ENCODE data around the gene PIM3.
A peak's percentile ranks its signal among the peaks of the same experiment; 100 is the strongest.

The PIM3 gene

DNA sequence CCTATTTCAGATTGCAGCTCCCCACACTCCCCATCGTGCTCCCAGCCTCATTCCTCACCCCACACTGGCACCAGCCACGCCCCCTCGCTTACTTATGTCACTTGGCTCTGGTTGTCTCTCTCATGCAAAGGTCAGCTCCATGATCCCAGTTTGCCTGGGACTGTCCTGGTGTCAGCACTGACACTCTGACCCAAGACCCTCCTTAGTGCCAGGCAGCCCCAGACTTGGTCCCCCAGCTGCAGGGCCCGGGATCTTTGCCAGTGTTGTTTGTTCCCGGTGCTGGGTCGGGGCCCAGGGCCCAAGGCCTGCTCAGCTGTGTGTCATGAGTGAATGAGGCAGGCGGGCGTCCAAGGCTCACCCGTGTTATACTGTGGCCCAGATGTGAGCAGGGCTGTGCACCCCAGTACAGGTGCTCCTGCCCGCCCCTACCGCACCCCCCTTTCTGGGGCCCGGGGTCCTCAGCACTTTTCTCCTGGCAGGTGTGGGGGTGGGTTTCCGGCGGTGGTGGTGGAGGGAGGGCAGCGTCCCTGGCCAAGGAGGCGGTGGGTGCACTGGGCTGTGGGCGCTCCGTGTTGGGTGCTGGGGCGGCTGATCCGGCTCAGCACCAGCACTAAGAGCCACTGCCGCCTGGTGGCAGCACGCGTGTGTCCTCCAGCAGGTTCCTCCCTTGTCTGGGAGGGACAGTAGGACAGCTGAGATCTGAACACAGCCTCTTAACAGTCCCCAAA, 32.5 kb downstream of the PIM3 start:
- peak; percentile 53 for DNase-seq

DNA sequence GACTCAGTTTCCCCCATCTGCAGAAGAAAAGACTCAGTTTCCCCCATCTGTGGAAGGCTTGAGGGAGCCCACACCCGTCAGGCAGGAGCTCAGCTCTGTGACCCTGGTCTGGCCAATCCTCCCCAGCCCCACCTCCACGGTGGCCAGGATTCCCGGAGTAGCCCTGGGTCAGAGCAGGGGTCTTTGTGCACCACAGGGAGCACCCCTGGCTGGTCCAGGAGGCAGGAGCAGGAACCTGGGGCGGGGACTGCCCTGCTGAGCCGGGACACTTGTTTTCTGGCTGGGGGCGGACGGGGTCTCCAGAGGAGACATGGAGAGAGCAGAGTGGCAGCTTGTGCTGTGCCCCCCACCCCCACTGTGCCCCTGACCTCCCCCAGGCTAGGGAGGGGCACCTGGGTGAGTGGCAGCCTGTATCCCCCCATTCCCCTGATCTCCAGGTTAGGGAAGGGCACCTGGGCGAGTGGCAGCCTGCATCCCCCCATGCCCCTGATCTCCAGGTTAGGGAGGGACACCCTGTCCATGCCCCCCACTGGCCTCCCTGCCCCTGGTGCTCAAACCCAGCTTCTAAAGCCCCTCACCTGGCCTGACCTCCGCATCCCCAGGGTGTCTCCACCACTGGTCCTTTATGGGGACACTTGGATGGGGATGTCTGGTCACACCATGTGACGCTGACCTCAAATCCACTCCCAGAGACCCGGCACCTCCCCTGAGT, 33.2 kb downstream of the PIM3 start:
- DNase-seq: no peak

DNA sequence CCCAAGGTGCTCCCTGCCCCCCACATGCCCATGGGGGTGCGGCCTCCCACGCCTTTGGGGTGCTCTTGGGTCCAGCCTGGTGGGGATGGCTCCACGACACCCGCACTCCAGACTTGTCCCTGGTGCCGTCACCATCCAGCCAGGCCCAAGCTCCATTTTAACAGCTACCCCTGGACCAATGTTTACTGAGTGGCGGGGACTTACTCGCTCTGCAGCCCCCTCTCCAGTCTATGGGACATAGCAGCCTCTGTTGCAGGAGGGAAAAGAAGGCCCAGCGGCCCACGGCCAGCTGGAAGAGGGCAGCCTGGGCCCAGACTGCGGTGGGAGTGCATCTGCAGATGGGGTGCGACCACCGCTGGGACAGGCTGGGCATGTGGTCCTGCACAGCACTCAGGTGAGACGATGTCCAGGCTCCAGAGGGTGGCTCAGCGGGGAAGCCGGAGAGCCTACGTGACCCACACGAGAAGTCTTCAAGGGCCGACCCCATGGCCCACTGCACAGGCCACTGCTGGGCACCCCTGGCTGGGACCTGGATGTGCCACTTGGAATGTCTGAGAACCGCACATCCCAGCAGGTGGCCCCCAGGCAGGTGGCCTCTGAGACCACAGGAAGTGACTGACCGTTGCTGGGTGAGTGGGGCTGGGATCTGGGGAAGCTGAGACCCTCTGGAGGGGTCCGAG, 33.9 kb downstream of the PIM3 start:
- no peak for DNase-seq

DNA sequence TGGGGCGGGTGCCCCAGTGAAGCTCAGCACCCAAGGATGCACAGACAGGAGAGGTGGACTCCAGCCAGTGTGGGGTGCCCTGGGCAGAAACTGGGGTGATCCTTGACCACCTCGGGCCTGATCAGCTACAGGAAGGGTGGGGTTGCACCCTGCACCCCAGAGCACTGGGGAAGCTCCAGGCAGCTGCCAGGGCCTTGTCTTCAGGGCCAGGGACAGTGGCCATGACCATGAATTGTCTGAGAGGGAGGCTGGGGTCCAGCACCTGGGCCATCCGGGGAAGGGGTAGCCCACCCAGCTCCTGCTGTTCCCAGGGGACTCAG, 34.4 kb downstream of the PIM3 start:
- DNase-seq: no peak

DNA sequence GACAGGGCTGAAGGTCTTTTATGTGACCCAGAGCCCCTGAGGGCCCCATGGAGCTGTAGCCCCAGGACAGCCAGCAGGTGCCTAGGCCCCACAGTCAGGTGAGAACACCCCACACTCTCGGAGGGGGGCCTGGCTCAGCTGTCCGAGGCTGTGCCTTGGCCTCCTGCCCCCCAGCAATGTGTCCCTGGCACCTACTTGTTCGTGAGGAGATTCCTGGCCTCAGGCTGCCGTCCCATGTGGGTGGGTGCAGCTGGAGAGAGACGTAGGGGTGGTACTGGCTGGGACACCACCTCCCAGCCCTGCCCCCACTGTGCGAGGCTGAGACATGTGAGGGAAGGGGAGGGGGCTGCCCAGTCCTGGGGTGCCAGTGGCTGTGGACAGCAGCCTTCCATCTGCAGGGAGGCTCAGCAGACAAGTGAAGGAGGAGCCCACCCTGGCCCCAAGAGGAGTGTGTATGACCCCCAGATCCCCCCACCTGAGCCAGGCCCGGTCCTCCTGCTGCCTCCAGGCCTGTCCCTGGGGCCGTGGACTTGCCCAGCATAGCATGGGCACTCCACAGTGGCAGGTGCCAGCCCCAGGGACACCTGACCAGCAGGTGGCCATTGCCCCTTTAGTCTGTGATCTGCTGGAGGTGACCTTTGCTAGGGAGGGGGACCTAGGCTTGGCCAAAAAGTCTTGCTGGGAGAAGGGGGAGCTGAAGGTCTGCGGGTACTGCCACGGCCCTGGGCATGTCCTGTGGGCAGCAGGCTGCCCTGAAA, 35.0 kb downstream of the PIM3 start:
- no peak for DNase-seq

DNA sequence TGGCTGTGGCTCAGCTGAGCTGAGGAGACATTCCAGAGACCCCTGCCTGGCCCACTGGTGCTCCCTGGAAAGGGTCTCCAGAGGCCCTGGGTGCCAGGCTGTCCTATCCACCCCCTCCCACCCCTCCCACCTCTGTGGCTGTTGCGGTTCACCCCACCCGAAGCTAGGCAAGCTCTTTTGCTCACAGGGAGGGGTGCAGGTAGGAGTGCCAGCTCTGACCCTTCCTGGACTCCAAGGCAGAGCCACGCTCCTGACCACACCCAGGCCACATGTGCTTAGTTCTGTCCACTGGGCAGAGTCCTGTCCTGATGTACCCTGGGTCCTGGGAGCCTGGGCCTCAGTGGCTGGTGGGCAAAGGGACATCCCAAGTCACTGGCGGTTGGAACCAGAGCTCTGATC, 35.5 kb downstream of the PIM3 start:
- no peak for DNase-seq

DNA sequence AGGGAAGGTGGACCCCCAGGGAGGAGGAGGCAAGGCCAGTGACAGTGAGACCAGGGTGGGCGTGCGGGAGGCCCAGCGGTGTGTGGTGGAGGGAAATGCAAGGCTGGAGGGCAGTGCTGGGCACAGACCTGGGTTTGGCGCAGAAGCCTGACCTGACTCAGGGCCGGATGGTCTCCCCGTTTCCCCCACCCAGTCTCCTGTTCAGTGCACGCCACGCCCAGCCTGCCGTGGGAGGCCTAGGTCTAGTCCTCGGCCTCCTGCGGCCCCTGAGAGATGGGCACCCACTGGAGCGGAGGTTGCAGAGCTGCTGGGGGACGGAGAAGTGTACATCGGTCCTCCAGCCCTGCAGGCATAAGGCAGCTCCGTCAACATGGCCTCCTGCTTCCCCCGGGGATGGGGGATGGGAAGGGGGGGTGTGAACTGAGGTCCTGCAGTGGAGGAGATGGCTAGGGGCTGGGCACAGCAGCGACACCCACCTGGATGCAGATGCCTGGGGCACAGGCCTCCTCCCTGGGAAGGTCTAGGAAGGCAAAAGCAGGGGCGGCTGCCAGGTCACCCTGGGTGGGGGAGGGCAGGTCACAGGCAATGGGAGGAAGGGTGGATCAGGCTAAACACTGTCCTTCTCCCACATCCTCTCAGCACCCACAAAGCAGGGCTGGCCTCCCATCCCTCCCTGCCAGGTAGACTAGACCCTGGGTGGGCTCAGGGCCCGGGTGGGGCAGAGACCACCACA, 36.1 kb downstream of the PIM3 start:
- no peak for DNase-seq

DNA sequence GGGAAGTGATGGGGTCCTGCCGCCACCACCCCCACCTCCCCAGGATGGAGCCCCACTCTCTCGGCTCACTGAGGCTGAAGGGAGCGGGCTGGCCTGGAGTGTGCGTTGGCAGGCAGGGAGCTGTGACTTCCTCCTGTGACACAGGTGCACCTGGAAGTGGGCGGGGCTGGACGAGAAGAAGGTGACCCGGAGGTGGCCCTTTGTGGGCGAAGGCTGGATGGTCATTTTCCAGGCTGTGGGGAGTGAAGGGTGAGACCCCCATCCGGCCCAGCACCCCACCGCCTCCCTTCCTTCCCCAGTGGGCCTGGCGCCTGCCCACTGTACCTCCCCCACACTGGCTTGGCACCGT, 36.7 kb downstream of the PIM3 start:
- DNase-seq: peak; percentile 15

DNA sequence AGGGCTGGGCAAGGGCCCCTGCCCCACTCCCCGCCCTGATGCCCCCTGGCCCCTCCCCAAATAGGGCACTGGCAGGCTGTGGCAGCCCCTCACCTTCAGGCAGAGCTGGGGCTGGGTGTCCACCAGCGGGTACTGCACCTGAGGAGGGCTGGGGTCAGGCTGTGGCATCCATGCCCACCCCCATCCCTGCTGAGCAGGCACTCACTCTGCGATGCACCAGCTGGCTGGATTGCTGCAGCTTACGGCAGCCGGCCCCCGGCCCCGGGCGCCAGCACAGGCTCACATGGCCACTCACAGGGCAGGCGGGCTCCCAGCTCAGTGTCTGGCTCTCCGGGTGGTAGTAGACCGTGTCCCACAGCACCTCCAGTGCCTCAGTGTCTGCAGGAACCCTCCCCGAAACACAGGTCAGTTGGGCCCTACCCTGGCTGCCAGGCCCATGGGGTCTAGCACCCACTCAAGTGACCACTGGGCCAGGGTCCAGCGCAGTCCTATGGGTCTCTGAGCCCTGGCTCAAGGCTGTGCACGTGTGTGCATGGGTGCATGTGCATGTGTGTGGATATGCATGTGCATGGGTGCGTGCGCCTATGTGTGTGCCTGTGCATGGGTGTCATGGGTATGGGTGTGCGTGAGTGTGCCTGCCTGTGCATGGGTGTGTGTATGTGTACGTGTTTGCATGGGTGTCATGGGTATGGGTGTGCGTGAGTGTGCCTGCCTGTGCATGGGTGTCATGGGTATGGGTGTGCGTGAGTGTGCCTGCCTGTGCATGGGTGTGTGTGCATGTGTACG, 37.6 kb downstream of the PIM3 start:
- no peak for DNase-seq

DNA sequence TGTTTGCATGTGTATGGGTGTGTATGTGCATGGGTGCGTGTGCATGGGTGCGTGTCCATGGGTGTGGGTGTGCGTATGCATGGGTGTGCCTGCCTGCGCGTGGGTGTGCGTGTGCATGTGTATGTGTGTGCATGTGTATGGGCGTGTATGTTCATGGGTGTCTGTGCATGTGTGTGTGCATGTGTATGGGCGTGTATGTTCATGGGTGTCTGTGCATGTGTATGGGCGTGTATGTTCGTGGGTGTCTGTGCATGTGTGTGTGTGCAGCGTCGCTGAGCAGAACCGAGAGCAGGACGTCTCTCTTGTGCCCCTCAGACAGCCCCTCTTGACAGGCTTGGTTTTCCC, 38.1 kb downstream of the PIM3 start:
- DNase-seq: no peak

DNA sequence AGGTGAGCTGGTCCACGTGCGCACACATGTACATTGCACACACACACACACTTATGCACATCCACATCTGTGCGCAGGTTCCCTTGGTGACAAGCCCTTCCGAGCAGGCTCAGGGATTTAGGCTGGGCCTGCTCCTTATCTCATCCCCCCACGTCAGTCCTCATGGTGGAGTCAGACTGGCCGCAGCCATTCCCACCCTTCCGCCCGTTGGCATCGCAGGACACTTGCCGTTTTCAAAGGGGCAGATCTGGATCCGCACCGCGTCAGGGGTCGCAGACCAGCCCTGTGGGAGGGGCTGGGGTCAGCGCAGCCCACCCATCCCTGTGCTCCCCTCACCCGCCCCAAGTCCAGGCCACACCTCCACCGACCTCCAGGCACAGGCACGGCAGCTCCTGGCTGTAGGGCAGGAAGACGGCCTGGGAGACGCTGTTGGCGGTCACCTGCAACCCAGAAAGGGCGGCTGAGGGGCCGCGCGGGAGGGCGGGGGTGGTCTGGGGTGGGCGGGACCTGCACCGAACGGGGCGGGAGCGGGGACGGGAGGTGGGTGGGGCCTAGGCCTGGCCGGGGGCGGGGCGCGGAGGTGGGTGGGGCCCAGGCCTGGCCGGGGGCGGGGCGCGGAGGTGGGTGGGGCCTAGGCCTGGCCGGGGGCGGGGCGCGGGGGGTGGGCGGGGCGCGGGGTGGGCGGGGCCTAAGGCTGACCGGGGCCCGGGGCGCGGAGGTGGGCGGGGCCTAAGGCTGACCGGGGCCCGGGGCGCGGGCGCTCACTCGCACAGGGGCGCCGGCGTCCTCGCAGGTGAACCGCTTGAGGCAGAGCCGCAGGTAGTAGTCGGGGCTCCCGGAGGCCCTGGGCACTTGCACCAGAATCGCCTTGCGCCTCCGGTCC, 38.7 kb downstream of the PIM3 start:
- DNase-seq: no peak

DNA sequence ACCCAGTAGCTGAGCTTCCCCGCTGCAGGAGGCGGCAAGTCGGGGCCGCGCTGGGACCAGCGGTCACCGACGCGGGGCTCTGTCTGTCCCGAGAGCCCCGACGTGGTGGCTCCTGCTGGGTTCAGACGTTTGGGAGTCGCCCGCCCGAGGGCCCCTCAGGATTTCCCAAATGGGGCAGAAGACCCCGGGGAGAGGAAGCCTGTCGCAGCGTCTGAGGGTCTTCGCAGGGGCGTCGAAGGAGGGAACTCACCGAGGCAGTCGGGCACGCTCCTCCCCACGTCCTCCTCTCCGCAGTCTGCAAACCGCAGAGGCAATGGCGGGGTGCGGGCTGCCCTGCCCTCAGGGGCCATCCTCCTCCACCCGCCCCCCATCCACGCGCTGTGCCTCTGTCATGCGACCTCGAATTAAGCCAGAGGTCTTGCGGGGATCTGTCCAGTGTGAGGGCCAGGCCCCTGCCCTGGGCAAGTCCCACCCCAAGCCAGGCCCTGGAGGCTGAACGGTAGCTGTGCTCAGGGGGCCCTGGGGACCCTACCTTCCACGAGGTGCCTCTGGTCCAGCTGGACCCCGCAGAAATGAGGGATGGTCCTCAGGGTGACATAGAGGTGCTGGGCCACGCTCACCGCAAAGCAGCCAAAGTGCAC, 39.5 kb downstream of the PIM3 start:
- DNase-seq: no peak

DNA sequence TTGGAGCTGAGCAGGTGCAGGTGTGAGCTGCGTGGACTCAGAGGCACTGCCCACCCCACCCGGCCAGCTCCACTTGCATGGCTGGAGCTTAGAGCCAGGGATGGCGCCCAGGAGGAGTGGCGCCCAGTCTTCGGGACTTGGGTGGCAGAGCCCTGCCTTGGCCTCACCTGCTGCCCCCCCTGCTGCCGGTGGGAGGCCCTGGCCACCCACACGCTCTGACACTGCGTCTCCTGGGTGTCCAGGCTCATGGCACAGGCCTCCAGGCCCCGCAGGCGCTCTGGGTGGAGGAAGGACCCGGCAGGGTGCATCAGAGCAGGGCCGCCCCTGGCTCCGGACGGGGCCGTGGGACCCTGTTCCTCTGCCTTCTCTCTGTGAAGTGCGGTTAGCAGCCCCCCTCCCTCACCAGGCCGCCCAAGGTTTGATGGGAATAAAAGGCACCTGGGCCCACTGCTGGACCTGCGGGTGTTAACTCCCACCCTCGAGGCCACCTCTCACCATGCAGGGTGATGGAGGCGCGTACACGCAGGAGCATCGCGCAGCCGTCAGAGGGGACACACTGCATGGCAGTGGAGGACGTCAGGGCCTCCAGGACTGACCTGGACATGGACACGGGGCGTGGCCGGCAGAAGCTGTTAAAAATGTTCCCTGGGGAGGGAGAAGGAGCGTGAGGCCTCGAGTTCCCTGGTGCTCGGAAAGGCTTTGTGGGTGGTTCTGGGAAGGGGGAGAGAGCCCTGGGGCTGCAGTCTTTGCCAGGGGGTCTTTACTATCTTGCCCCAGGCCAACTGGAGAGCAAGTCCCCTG, 40.2 kb downstream of the PIM3 start:
- DNase-seq: no peak

DNA sequence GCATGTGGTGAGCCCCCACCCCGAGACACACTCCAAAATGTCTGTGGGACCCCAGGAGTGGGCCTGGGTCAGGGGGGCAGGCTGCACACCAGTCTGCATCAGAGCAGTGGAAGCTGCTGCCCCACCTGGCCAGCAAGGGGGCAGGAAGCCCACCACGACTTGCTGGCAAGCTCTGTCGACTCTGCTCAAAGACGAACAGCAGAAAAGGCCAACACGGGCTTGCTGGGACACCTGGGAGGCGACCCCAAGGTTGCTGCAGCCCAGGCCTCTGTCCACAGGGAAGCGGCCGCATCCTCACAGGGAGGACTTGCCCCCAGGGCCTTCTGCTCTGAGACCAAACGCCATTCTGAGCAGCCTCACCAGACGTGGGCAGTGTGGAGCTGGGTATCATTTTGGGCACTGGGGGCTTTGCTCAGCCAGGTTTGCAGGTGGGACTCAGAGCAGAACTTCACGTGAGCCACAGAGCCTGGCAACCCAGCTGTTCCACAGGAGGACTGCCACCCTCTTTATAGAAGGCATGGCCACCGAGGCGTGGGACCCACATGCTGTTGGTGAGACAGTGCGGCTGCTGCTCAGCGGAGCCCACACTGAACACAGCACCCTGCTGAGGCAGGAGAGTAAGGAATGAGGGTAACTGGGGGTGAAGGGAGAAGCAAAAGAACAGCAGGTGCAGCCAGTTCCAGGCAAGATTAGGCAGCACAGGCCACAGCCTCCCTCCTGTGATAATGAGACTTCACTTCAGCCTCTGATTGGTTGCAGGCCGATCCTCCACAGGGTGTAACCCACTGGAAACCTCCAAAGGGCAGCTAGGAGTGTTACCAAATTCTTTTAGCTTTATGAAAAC, 41.0 kb downstream of the PIM3 start:
- DNase-seq: peak; percentile 90

DNA sequence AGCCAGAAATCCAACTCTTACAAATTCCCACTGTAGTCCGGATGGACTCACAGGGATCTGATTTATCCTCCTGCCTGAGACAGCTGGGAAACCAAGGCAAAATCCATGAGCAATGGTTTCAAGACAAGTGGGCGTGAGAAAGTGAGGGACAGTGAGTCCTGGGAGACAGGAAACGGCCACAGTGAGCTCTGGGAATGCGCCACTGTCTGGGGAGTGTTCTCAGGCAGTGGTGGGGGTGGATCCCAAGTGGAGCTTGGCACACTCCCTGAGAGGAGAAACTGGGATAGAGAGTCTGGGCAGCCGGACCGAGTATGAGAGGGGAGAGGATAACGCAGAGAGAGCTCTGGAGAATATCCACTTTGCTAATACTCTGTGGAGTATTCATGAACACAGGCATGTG, 42.2 kb downstream of the PIM3 start:
- DNase-seq: no peak

DNA sequence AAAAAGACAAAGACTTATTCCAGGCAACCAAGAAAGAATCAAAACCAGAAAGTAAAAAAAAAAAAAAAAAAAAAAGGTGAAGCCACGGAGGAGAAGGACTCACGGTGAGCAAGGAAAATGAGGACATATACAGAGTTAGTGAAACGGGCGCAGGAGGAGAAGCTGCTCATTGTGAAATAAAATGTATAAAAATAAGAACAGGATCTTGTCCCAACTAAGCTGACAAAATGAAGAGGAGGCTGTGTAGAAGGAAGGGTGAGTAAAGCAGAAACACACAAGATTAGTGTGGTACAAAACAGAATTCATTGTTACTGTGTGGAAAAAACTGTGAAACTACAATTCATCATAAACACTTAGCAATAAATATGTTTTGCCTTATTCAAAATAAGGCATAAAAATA, 44.3 kb downstream of the PIM3 start:
- DNase-seq: no peak

DNA sequence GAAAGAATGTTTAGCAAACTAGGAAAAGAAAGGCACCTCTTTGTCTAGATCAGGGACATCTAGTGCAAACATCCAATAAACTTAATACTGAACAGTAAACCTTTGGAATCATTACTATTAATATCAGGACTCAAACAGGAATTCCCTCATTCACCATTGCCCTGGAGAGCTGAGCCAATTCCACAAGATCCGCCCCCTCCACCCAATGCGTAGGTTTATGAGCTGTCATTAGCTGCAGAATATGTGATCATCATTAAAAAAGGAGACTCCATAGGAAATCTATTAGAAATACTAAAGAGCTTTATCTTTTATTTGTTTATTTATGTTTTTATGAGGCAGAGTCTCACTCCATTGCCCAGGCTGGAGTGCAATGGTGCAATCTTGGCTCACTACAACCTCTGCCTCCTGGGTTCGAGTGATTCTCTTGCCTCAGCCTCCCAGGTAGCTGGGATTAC, 46.5 kb downstream of the PIM3 start:
- DNase-seq: peak; percentile 17

DNA sequence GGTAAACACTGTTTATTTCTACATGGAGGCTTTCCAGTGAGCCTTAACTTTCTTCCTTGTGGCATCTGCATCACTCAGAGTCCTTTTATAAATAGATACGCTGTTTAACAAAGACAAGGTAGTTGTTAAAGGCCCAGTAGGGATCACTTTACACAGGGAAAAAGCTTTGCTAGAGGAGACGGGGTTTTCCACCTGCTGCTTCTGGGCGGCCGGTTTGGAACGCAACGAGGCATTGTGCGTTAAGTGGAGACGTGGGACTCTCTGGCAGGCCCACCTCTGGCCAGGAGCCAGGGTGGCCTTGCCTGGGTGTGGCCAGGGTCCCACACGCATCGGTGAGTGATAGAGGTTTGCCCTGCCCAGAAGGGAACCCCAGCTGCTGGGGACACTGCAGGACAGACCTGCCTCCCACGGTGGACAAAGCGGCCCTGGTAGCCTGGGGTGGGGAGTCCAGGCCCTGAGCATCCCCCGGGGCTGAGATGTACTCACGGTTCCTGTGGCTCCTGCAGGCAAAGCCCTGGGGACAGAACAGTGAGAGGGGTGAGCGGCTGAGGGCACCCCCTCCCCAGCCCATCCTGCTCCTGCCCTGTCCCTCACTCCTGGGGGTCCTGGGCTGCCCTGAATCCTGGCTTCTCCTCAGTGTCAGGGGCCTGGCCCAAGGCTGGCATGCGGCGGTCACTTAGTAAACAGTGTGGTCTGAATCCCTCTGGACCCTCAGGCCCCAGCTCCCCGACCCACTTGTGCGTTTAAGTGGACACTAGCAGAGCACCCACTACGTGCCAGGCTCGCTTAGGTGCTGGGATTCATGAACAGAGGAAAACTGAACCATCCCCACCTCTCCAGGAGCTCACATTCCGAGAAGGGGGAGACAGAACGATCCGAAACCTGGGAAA, 47.8 kb downstream of the PIM3 start:
- peak; percentile 95 for DNase-seq

Measured in NCI-H69 (cell line).